GM19467 (cell line): ENCODE measurements around the gene HIF1A.
"Not testable (repeated sequence)": the region's sequence is repeated elsewhere in the genome, so short reads cannot be mapped to it uniquely, and the experiment has no call there.

ENCODE experiments used
- ATAC-seq: cut with Tn5 transposase; IDR thresholded peaks from one replicate; pipeline ENCODE4 v1.9.1; 2021; ENCODE audit warnings: mild to moderate bottlenecking, moderate library complexity; ENCODE audit not compliant: unreplicated experiment

Gene HIF1A

DNA sequence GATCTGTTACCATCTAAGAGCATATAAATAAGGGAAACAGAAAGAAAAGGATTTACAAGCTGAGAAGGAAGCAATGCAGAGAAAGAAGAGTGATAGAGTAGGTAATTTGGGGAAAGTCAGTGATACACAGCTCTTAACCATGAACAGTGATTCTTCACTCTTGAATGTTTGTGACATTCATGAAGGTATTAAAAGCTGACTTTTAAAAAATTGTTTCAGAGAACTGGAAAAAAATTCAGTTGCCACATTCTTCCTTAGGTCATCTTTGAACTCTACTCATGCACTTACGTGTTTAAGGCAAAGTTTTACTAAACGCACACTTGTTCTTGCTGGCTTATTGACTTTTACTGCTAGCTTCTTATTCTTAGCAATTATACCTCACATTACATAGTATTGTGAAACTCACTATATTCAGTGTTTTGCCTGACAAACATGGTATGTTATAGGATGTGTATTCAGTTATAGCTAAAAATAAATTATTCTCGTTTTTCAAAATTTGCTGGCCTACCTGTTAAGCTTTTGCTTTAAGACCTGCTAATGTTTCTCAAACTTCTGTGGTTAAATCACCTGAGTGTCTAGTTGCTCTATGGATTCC is 10.9 kb downstream of the HIF1A start:
- ATAC-seq = no peak

DNA sequence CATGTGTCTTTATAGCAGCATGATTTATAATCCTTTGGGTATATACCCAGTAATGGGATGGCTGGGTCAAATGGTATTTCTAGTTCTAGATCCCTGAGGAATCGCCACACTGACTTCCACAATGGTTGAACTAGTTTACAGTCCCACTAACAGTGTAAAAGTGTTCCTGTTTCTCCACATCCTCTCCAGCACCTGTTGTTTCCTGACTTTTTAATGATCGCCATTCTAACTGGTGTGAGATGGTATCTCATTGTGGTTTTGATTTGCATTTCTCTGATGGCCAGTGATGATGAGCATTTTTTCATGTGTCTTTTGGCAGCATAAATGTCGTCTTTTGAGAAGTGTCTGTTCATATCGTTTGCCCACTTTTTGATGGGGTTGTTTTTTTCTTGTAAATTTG is 12.5 kb downstream of the HIF1A start:
- ATAC-seq = not testable (repeated sequence)

DNA sequence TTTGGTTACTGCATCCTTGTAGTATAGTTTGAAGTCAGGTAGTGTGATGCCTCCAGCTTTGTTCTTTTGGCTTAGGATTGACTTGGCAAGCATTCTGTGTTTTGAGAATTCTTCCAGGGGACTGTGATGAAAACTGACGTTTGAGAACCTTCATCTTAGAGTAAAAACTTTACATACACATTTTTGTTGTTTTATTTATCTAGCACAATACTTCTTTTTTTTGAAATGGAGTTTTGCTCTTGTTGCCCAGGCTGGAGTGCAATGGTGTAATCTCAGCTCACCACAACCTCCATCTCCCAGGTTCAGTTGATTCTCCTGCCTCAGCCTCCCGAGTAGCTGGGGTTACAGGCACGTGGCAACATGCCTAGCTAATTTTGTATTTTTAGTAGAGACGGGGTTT is 13.4 kb downstream of the HIF1A start:
- not testable (repeated sequence) for ATAC-seq

DNA sequence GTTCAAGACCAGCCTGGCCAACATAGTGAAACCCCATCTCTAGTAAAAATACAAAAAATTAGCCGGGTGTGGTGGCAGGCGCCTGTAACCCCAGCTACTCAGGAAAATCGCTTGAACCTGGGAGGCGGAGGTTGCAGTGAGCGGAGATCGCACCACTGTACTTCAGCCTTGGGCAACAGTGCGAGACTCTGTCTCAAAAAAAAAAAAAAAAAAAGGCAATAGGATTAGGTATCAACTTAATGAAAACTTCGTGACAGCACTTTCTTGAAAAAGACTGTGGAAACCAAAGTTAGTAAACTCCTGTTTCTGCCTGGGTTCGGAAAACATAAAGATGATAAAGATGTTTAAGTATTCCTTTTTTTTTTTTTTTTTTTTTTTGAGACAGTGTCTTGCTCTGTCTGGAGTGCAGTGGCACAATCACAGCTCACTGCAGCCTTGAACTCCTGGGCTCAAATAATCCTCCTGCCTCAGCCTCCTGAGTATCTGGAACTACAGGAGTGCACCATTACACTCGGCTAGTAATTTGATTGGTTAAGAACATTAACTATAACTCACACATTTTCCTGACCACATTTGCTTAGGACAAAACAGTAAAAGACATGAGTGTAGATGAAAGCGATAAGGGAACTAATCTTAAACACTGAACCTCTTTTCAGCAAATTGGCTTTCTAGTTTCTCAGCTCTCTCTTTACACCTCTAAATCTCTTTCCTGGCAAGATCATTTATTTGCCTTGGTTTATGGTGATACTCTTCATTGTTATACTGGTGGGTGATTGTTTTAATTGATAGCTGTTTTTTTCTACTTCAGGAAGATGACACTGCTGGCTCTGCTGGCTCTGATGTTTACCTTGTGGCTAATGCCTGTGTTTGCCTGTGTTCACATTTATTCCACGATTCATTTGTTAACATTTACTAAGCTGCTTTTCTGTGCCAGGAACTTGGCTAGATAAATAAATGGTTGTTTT is 15.8 kb downstream of the HIF1A start:
- no peak for ATAC-seq

DNA sequence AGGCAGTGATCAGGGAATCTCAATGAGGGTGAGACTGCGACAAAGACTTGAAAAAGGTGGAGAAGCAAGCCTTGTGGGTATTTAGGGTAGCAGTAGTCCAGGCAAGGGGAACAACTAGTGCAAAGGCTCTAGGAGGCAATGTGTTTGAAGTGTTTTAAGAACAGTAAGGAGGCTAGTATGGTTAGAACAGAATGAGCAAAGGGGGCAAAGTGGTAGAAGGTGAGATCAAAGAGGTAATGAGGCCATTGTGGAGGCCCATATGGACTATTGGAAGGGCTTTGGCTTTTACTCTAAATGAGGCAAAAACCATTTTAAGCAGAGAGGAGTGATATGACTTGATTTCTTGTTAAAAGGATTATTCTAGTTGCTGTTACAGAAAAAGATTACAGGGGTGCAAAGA is 16.8 kb downstream of the HIF1A start:
- no peak for ATAC-seq

DNA sequence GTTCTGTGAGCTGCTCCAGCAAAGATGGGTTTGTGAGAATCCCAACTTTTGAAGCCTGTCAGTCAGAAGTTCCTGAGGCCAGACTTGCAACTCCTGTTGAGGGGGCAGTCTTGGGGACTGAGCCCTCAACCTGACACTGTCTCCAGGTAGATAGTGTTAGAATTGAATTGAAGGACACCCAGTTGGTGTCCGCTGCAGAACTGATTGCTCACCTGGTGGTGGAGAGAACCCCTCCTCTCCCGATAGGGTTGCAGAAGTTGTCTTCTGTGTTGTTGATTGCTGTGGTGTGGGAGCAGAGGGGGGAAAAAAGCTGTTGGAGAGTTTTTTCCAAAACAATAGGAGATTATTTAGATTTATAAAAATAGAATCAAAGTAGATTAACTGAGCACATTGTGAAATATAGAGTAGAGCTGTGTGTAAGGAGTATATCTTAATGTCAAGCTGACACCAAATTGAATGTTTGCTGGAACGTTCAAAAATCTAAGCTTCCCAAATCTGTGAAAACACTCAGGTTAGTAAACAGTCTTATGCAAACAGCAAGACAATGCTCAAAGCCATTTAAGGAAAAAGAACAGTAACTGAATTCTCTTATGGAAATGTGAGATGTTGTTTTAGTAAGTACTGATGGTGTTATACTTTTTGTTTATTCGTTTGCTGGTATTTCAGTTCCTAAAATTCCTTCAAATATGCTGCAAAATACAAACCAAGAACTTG is 18.6 kb downstream of the HIF1A start:
- ATAC-seq = no peak

DNA sequence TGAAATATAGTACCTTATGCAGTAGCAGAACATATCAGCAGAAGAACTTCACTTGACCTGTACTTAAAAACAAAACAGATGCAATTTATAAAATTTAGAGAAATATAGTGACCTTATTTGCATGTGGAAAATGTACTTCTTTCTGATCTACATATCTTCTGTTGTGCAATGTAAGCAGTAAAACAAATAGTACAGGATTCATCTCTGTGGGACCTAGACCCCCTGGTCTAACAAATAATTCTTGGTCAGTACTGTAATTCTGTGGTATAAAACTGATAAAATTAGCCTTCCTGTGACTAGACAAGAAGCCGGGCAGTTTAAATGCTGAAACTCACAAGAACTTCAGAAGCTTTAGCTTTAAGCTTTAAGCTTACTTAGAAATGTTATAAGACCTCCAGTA is 21.6 kb downstream of the HIF1A start:
- no peak for ATAC-seq

DNA sequence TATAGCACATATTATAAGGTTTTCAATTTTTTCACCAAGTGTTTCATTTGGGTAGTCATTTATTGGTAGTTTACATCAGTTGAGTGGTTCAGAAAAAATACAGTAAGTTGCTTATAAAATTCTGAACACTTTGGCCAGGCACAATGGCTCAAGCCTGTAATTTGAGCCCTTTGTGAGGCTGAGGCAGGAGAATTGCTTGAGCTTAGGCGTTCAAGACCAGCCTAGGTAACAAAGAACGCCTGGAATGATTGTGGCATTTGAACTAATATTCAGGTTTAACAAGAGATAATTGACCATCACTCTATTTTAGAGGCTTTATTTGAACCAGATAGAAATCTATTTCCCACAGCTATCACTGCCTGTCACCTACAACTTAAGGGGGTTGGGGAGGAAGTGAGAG is 22.7 kb downstream of the HIF1A start:
- ATAC-seq = no peak

DNA sequence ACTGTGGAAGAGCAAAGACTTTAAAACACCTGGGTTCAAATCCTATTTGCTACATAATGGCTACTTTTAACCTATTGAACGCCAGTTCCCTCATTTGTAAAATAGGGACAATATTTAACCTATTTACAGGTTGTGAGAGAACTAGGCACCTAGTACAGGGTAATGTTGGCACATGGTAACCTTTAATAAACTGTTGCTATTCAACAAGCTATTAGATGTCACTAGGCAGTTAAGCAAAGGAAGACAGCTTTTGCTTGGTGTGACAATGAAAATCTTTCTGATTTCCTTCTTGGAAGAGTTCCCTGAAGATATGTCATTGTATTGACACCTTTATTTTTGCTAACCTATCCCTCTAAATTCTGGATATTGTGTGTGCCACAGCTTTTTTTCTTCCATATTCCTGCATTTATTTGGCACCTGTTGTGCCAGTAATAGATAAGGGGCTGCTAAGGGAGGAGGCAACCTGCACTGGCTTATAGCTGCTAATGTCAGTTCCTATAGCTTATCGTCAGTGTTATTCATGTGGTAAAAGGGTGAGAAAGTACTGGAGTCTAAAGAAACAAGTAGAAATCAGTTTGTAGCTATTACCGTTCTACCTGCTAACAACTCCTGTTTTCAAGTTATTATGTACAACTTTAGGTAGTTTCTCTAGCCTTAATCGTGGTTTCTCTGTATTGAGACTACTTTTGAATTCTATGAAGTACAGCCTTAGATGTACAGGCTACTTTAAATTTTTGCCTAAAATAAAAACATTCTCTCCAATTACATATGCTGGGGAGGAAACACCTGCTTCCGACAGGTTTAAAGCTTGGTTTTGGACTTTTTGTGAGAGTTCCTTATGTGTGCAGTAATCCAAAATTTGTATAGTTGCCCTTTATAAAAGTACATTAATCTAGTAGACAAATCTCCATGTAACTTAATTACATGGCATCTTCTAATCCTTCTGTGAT is 24.3 kb downstream of the HIF1A start:
- ATAC-seq = no peak

DNA sequence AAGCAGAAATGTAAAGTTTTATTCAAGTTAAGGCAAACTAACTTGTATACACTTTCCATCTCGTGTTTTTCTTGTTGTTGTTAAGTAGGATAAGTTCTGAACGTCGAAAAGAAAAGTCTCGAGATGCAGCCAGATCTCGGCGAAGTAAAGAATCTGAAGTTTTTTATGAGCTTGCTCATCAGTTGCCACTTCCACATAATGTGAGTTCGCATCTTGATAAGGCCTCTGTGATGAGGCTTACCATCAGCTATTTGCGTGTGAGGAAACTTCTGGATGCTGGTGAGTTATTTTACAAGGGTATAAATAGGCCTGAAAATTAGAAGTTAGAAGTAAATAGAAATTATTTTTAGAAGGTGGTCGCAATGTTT is 25.0 kb downstream of the HIF1A start:
- no peak for ATAC-seq

DNA sequence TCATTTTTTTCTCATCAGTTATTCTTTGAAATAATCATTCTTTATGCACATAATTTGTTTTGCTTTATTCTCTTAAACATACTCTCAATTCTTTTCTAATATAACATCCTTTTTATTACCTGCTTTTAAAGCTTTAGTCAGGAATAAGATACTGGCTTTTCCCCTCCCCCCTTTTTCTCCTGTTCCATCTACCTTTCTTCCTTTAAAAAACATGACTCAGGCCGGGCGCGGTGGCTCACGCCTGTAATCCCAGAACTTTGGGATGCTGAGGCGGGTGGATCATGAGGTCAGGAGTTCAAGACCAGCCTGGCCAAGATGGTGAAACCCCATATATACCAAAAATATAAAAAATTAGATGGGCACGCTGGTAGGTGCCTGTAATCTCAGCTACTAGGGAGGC is 25.4 kb downstream of the HIF1A start:
- ATAC-seq = no peak

DNA sequence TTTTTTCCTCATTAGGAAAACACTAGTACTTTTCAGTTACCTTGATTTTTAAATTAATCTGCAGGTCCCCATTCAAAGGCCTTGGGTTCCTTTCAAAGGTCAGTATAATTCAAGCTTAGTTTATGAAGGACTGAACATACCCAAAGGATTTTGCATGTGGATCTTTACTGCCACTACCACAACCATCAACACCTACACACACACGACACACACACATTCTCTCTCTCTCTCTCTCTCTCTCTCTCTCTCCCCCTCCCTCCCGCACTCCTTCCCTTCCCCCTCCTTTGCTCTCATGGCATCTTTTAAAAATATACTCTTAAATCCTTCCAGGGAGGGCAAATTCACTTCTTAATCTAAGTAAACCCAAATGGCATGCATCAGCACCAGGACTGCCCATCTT is 28.8 kb downstream of the HIF1A start:
- ATAC-seq = no peak

DNA sequence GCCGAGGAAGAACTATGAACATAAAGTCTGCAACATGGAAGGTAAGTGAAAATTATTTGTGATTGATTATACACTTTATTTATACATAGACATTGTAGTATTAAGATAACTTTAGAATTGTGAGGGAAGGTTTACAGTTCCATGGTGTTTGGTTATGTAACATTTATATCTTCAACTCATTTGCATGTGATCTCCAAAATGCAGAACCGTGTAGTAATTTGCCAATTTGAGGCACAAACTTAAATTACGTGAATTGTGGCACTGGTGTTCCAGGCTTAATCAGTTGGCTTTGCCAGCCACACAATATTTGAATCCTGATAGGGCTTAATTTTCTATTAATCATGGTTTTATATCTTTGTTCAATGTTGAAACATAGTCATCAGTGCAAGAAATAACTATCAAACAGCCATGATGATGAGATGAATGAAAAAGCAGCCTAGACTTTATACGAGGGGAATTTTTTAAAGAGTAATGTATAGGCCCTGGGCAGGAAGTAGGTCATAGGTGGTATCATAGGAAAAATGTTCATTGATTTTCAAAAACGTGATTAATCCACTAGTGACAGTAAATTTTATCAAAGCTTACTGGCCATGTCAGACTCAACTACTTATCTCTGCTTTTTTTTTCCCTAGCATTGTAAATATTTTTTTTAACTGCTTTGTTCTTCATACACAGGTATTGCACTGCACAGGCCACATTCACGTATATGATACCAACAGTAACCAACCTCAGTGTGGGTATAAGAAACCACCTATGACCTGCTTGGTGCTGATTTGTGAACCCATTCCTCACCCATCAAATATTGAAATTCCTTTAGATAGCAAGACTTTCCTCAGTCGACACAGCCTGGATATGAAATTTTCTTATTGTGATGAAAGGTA is 31.7 kb downstream of the HIF1A start:
- no peak for ATAC-seq

DNA sequence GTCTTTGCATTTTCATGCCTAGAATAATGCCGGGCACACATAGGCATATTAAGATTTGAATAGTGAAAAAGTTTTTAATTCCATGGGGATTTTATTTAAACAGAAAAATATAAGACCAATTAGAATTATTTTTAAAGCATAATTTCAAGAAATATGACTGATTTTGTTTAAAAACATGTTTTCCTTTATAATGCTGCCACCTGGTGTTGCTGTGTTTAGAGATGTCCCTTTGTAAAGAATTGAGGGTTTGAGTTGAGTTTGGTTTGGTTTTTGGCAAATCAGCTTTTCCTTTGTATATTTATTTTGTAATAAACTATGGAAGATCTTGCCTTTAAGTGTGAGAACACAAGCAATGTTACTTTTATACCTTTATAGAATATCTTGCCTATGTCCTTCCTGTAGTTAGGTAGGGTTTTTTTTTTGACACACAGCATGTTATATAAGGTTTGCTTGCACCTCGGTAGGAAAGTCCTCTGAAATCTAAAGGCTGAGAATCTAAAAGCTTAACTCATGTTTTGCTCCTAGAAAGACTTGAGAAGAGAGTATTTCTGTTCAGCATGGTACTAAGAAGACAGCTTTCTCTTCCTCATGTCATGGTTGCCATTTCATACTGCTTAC is 35.6 kb downstream of the HIF1A start:
- no peak for ATAC-seq

DNA sequence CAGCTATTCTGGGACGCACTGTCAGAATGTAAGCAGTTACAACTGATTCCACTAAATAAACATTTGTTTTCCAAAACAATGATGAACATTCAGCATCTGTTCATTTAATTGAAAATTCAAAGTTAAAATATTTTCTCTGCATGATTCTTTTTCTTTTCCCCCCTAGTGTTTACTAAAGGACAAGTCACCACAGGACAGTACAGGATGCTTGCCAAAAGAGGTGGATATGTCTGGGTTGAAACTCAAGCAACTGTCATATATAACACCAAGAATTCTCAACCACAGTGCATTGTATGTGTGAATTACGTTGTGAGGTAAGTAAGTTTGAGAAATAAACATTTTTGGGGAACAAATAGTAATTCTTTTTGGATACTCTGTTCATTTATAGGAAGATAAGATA is 38.7 kb downstream of the HIF1A start:
- no peak for ATAC-seq

DNA sequence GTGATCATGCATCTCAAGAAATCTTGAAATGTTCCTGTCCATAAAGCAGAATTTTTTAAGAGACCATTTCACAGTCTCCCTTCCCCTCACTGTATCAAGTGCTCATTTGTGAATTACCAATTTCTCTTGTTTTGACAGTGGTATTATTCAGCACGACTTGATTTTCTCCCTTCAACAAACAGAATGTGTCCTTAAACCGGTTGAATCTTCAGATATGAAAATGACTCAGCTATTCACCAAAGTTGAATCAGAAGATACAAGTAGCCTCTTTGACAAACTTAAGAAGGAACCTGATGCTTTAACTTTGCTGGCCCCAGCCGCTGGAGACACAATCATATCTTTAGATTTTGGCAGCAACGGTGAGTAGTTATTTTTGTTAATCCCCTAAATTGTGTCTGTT is 41.4 kb downstream of the HIF1A start:
- no peak for ATAC-seq

DNA sequence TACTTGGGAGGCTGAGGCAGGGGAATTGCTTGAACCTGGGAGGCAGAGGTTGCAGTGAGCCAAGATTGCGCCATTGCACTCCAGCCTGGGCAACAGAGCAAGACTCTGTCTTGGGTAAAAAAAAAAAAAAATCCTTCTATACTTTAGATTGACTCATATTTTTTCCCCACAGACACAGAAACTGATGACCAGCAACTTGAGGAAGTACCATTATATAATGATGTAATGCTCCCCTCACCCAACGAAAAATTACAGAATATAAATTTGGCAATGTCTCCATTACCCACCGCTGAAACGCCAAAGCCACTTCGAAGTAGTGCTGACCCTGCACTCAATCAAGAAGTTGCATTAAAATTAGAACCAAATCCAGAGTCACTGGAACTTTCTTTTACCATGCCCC is 42.6 kb downstream of the HIF1A start:
- ATAC-seq = no peak

DNA sequence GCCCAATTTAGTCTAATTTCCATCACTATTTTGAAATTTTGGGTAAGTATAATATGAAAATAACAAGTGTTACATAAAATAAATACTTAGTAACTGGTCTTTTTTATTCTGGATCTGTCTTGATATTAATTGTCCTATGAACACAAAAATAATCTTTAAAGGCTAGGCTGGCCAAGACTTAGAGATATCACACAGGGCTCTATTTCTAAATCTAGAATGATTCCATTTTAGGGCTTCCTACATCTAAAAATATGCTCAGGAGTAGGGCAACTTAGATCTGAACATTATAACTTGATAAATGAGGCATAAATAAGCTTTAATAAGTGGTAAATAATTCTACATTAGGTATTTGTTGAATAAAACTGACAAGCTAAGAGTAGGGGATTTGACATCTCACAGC is 43.8 kb downstream of the HIF1A start:
- ATAC-seq = no peak

DNA sequence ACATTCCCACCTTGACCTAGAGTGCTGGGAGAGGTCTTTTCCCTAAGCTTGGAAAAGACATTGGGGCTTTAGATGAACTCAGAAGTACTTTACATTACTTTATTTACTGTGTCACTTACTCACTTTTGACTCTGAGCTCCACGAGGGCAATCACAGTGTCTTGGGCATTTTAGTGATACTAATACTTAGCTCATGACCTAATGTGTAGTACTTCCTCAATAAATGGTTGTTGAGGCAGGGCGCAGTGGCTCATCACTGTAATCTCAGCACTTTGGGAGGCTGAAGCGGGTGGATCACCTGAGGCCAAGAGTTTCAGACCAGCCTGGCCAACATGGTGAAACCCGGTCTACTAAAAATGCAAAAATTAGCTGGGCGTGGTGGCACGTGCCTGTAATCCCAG is 47.1 kb downstream of the HIF1A start:
- no peak for ATAC-seq
